ENCODE measurements around the gene CEBPE.

CEBPE gene

DNA sequence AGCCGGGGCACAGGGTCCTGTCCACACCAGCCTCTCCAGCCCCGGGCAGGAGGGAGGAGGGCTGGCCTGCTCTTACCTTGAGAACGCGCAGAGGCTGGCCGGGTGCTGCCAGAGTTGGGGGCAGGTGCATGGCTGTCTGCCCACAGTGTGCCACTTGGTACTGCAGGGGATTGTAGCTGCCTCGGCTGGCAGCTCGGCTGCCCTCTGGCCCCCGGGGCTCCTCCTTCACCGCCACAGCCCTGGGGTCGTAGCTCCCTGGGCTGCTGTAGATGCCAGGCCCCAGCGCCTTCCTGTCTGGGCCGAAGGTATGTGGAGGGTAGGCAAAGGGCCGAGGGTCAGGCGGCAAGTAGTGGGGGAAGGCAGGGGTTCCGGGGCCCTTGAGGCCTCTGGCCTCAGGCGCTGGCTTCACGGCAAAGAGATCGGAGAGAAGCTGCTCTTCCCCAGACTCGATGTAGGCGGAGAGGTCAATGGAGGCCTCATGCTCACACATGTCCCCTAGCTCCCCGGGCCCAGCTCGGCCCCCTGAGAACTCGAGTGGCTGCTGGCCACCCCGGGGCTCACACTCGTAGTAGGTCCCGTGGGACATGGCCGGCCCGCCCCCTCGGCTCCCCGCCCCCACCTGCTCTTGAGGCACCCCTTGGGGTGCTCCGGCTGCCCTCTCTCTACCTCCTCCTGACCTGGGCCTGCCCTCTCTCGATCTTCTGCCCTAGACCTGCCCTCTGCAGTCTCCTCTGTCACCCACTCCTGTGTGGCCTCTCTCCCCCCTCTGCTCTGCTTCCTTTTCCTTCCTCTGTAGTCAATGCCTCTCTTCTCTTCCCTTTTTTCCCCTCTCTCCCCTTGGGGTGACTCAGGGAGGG lies at the start of gene CEBPE:
Gene CEBPE (minus strand): TSS at position 750 of the 857 bp plus-strand sequence. CDS start 164 bp downstream, at position 586.
- DNase-seq (ENCODE audit: low read depth in 2 of 2): no peak

- DNase-seq (ENCODE audit: low read depth in 2 of 2): no peak
These were observed 49.2 kb upstream of the CEBPE start for GRCh38 chr14:23168246-23168645.

GRCh38 chr14:23167116-23167847 lies 48.2 kb upstream of the CEBPE start:
- DNase-seq (ENCODE audit: low read depth in 2 of 2): no peak

- DNase-seq (ENCODE audit: low read depth in 2 of 2): no peak
These were observed 45.9 kb upstream of the CEBPE start for GRCh38 chr14:23164949-23165348.

DNA sequence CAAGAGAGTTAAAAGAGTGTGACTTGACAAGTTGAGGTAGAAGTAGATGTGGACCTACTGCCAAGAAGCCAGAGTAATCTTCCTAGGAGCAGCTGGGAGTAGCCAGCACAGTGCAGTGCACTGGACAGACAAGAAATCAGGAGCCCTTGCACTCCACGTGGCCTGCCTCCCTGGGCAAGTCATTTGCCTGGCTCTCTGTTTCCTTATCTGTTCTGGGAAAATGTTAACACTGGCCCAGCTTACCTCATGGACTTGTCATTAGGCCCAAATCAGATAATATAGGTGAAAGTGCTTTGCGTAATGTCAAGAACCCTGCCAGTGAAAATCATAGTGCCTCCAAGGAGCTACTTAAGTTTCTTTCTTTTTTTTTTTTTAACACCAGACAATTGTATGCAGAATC lies 45.2 kb upstream of the CEBPE start:
- DNase-seq (ENCODE audit: low read depth in 2 of 2): no peak

DNA sequence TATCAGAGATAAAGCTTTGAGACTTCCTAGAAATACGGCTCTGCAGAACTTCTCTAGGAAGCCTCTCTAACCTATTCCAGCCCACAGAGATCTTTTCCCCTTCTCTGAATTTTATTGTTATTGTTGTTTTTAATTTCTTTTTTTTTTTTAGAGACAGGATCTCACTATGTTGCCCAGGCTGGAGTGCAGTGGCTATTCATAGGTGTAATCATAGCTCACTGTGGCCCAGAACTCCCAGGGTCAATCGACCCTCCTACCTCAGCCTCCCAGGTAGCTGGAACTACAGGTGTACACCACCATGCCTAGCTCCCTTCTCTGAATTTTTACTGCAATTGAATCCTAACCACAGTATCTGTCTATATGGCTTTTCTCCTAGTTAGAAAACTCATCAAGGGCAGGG lies 44.8 kb upstream of the CEBPE start:
- DNase-seq (ENCODE audit: low read depth in 2 of 2): no peak

- no peak for DNase-seq (ENCODE audit: low read depth in 2 of 2)
These were observed 43.7 kb upstream of the CEBPE start for GRCh38 chr14:23162800-23163199.

DNA sequence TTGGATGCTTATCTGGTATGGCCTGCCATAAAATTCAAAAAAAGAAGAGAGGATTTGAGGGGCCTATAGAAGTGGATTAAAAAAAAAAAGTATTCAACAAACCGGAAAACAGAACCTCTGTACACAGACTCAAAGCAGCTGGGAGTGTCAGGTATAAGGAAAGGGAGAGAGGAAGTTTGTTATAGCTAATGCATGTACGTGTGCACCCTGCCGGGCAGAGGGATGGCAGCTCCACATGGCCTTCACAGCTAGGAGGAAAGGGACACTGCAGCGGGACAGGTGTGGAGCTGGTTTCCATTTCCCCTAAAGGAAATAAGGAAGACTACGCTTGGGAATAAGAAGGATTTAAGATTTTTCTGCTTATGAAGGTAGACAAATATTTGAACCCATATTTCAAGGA lies 43.0 kb upstream of the CEBPE start:
- no peak for DNase-seq (ENCODE audit: low read depth in 2 of 2)

- DNase-seq (ENCODE audit: low read depth in 2 of 2): no peak
These were observed 42.0 kb upstream of the CEBPE start for GRCh38 chr14:23160924-23161522.

GRCh38 chr14:23159532-23159931 lies 40.5 kb upstream of the CEBPE start:
- no peak for DNase-seq (ENCODE audit: low read depth in 2 of 2)

DNA sequence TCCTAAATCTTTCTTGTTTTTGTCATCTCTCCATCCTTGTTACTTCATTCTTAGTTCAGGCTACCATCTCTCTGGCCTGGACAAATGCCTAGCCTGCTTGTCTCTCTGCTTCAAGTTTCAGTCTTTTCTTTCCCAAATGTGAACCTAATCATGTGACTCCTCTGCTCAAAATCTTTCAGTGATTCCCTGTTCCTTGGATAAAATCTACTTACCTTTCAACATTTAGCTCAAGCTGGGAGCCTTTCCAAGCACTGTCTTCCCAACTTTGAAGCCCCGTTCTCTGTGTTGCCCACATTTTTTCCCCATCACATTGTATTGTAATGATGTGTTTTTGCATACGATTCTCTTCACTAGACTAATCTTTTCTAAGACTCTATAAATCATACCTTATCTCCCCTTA lies 39.7 kb upstream of the CEBPE start:
- DNase-seq (ENCODE audit: low read depth in 2 of 2): no peak

DNA sequence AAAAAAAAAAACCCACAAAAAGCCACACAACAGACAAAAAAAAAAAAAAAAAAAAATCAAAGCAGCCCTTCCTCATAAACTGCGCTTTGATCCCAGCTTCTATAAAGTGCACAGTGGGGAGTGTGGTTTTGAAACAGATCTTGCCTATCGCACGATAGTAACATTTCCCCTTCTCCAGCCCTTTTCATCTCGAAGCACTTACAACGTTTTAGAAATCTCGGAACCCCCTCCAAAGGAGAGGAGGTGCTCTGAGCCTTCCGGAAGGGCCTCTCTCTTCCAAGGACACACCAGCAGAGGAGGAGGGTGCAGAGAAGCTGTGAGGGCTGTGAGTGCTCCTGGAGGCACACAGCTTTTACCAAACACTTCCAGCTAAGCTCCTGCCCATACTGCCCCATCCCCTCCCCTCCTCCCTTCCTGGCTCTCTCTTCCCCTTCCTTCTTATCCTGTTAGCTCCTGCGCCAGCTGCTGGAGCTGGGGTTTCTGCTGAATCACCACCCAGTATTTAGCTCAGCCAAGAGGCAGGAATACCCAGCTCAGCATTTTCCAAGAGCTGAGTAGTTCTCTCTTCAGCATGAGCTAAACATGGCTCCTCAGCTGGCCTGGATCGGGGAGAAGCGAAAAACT lies 36.0 kb upstream of the CEBPE start:
- no peak for DNase-seq (ENCODE audit: low read depth in 2 of 2)

DNA sequence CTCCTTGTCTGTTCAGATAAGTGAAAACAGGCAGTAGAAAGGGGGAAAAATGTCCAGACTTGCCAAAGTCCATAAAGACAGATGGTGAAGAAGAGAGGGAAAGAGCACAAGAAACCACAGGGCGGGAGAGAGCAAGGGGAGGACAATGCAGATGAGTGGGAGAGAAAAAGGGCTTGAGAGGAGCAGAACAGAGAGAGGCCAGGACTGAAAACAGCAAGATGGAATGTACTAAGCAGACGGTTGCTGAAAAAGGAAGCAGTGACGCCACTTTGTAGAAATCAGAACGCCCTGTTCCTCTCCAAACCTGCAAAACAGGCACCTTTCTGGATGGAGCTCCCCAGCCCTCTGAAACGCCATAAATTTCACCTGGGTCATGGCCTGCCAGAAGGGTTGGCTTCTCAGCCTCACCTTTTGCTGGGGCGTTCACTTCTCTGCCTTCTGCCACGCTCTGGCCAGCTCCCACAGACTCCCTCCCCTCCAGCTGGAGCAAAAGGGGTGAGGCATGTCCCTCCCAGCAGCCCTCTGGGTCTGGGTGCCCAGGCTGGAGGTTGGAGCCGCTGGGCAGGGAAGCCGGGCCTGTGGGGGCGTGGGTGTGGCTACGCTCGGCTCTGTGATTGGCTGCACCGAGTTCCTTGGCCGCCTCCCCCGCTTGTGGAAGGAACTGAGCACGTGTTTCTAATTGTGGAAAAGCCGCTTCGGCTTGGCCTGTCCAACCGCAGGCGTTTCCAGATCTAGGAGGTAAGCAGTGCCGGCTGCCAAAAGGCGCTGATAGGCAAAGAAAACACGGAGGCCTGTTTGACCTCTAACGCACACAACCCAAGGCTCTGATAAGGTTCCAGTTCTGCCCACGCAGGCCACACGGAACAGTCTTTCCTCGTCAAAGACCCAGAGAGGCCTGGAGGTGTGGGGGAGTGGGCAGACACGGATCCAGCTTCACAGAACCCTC lies 35.1 kb upstream of the CEBPE start:
- peak in 1 of 2 donors; percentile 4 for DNase-seq (ENCODE audit: low read depth in 2 of 2)

DNA sequence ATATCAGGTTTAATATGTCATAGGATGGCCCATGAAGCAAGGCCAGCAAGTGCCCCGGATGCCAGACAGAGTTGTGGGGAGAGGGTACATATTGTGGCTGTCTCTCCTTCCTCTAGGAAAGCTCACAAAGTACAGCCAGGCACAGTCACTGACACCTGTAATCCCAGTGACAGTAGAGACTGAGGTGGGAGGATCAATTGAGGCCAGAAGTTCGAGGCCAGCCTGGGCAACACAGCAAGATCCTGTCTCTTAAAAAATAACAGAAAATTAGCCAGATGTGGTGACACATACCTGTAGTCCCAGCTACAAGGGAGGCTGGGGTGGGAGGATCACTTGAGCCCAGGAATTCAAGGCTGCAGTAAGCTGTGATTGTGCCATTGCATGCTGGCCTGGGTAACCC lies 32.3 kb upstream of the CEBPE start:
- no peak for DNase-seq (ENCODE audit: low read depth in 2 of 2)

DNA sequence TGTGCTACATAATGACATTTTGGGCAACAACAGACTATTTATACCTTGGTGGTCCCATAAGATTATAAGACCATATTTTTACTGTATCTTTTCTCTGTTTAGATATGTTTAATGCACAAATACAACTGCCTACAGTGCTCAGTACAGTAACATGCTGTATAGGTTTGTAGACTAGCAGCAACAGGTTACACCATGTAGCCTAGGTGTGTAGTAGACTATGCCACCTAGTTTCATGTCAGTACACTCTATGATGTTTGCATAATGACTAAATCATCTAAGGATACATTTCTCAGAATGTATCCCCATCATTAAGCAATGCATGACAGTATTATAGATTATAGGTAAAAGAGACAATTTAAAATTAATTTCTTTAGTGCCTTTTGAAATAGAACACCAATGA lies 30.7 kb upstream of the CEBPE start:
- no peak for DNase-seq (ENCODE audit: low read depth in 2 of 2)

- no peak for DNase-seq (ENCODE audit: low read depth in 2 of 2)
These were observed 29.7 kb upstream of the CEBPE start for GRCh38 chr14:23148591-23149249.

GRCh38 chr14:23147676-23148075 lies 28.6 kb upstream of the CEBPE start:
- DNase-seq (ENCODE audit: low read depth in 2 of 2): no peak

- DNase-seq (ENCODE audit: low read depth in 2 of 2): no peak
These were observed 27.9 kb upstream of the CEBPE start for GRCh38 chr14:23146980-23147379.

DNA sequence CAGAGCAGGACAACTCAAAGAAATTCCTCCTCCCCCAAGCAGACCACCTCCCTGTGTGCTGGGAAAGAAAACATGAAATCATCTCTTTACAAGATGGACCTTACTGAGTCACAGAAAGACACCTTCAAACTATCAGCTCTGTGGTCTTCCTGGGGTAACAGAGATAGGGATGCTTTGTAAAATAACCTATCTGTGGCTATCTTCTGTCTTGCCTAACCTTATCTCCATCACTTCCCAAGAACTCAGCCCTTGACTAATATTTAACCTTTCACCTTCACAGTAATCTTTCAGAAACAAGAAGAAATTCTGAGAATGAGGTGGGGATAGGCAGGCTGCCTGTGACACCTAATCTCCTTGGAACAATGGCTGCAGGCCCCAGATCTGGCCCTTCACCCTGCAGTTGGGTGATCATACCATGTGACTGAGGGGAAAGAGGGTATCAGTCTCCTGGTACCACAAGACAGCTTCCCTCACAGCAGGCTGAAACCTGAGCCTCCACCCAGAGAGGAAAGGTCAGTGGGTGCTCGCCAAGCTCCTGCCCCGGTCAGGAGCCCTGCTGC lies 27.4 kb upstream of the CEBPE start:
- no peak for DNase-seq (ENCODE audit: low read depth in 2 of 2)

- DNase-seq (ENCODE audit: low read depth in 2 of 2): no peak
These were observed 26.8 kb upstream of the CEBPE start for GRCh38 chr14:23145794-23146350.

Measured in stimulated activated CD4-positive, alpha-beta T cell treated with anti-CD3 and anti-CD28 coated beads, Interleukin-15, amount 100 ng/mL, for 48 hours (primary cell).